GM19238 (cell line): Measurements from ENCODE around the gene ST3GAL3.
"Not testable (repeated sequence)": the region's sequence is repeated elsewhere in the genome, so short reads cannot be mapped to it uniquely, and the experiment has no call there.

Source experiments
- DNase-seq: peaks from one replicate; pipeline ENCODE4 v3.0.0; 2011; ENCODE audit warnings: low spot score; ENCODE audit not compliant: insufficient read length

Gene ST3GAL3

GRCh38 chr1:43699281-43699680 is 8.1 kb upstream of the ST3GAL3 start:
- DNase-seq: no peak

- DNase-seq: no peak
Observed at GRCh38 chr1:43703836-43704235, 3.5 kb upstream of the ST3GAL3 start.

- no peak for DNase-seq
Observed at GRCh38 chr1:43704838-43705237, 2.5 kb upstream of the ST3GAL3 start.

- no peak for DNase-seq
Observed at GRCh38 chr1:43705334-43705733, 2.0 kb upstream of the ST3GAL3 start.

- DNase-seq: no peak
Observed at GRCh38 chr1:43705982-43706597, 1.2 kb upstream of the ST3GAL3 start.

GRCh38 chr1:43706598-43707189 is 642 bp upstream of the ST3GAL3 start:
- DNase-seq: no peak

GRCh38 chr1:43708002-43708410 is 670 bp downstream of the ST3GAL3 start:
- DNase-seq: no peak

- no peak for DNase-seq
Observed at GRCh38 chr1:43711049-43711448, 3.7 kb downstream of the ST3GAL3 start.

- DNase-seq: no peak
Observed at GRCh38 chr1:43711524-43712386, 4.4 kb downstream of the ST3GAL3 start.

GRCh38 chr1:43716559-43717281 is 9.4 kb downstream of the ST3GAL3 start:
- no peak for DNase-seq

GRCh38 chr1:43719063-43719462 is 11.7 kb downstream of the ST3GAL3 start:
- DNase-seq: no peak

- DNase-seq: not testable (repeated sequence)
Observed at GRCh38 chr1:43719670-43720419, 12.5 kb downstream of the ST3GAL3 start.

- DNase-seq: no peak
Observed at GRCh38 chr1:43722810-43723209, 15.5 kb downstream of the ST3GAL3 start.

GRCh38 chr1:43729816-43730463 is 22.6 kb downstream of the ST3GAL3 start:
- DNase-seq: no peak

GRCh38 chr1:43731867-43732531 is 24.7 kb downstream of the ST3GAL3 start:
- no peak for DNase-seq

GRCh38 chr1:43736819-43737218 is 29.5 kb downstream of the ST3GAL3 start:
- no peak for DNase-seq

- no peak for DNase-seq
Observed at GRCh38 chr1:43742026-43742425, 34.7 kb downstream of the ST3GAL3 start.

GRCh38 chr1:43743206-43743605 is 35.9 kb downstream of the ST3GAL3 start:
- no peak for DNase-seq

- DNase-seq: no peak
Observed at GRCh38 chr1:43747736-43748135, 40.4 kb downstream of the ST3GAL3 start.

- no peak for DNase-seq
Observed at GRCh38 chr1:43750083-43750482, 42.7 kb downstream of the ST3GAL3 start.
